Endodermal cell (in vitro differentiated cells): ENCODE data around the gene NRG2. TPM values are rescaled to one million over a fixed set of nuclear protein-coding genes. Genes with fewer than 3 reads are reported as not detected.
A peak's percentile ranks its signal among the peaks of the same experiment; 100 is the strongest.

Experiments
- DNase-seq: peaks from one replicate; pipeline ENCODE4 v3.0.0-alpha.2; 2017
- H3K27ac ChIP-seq: 2 replicates; pipeline ENCODE4 v1.5.1; 2013; ENCODE audit warnings: mild to moderate bottlenecking, low read depth, low read length, moderate library complexity
- H3K27me3 ChIP-seq: 2 replicates; pipeline ENCODE4 v1.6.1; 2013; ENCODE audit warnings: mild to moderate bottlenecking, low read length, moderate library complexity; ENCODE audit not compliant: insufficient read depth, control insufficient read depth, poor library complexity, severe bottlenecking
- H3K36me3 ChIP-seq: 2 replicates; pipeline ENCODE4 v1.7.0; 2013; ENCODE audit warnings: mild to moderate bottlenecking, low read length, moderate library complexity; ENCODE audit not compliant: control insufficient read depth, insufficient read depth
- H3K4me1 ChIP-seq: one replicate; pipeline ENCODE4 v1.7.0; 2013; ENCODE audit warnings: low read length; ENCODE audit not compliant: control insufficient read depth, insufficient read depth
- H3K4me3 ChIP-seq: 2 replicates; pipeline ENCODE4 v1.5.1; 2013; ENCODE audit warnings: mild to moderate bottlenecking, low read length, moderate library complexity
- H3K9ac ChIP-seq: 2 replicates; pipeline ENCODE4 v1.6.1; 2013; ENCODE audit warnings: mild to moderate bottlenecking, low read length, moderate library complexity; ENCODE audit not compliant: poor library complexity, severe bottlenecking; ENCODE audit errors: extremely low read depth
- H3K9me3 ChIP-seq: 2 replicates; pipeline ENCODE4 v1.6.1; 2013; ENCODE audit warnings: mild to moderate bottlenecking, low read length, moderate library complexity; ENCODE audit not compliant: control insufficient read depth
- H3K27ac Mint-ChIP-seq: 2 replicates; pipeline ENCODE4 v1.8.0; 2020; ENCODE audit warnings: mixed read lengths
- H3K27me3 Mint-ChIP-seq: 2 replicates; pipeline ENCODE4 v1.8.0; 2021; ENCODE audit warnings: mild to moderate bottlenecking, mixed read lengths; ENCODE audit not compliant: insufficient read depth
- H3K36me3 Mint-ChIP-seq: 2 replicates; pipeline ENCODE4 v1.8.0; 2020; ENCODE audit warnings: low read depth, mixed read lengths
- H3K4me1 Mint-ChIP-seq: 2 replicates; pipeline ENCODE4 v1.8.0; 2020; ENCODE audit warnings: mixed read lengths
- H3K4me3 Mint-ChIP-seq: 2 replicates; pipeline ENCODE4 v1.8.0; 2020; ENCODE audit warnings: mild to moderate bottlenecking, moderate library complexity, mixed read lengths
- H3K9me3 Mint-ChIP-seq: 2 replicates; pipeline ENCODE4 v1.8.0; 2020; ENCODE audit warnings: mild to moderate bottlenecking, mixed read lengths
- WGBS, 2 experiments: methylation state at CpG; one replicate each; pipeline versions ENCODE4 v1.1.5 to v1.1.7; 2013; ENCODE audit warnings: missing lambda C conversion rate in 2 of 2, mixed read lengths in 1 of 2; ENCODE audit not compliant: insufficient coverage in 1 of 2, insufficient read length in 1 of 2; 5-methylcytosine and 5-hydroxymethylcytosine counted together
- total RNA-seq, 2 donors: library from RNA; stranded (reverse); fragmentation: NEBNext Ultra II Directional in 1 of 2; extraction: Animal tissue kit (Norgen Biotek cat#: 25700) in 1 of 2; gene quantifications; 2 replicates in 1 of 2; 3 replicates in 1 of 2; pipeline ENCODE4 v1.2.1, GENCODE V29; 2021
- TF ChIP-seq, protein P1 (sequence below): fragments of 200-600 bp; sonication (generic); conservative IDR thresholded peaks from 2 replicates; pipeline ENCODE4 v1.5.0; 2021; ENCODE audit warnings: antibody characterized with exemption, mild to moderate bottlenecking

Gene NRG2
- total RNA-seq, 2 donors from 2014 or later, result 10.8 to 12.5 TPM

DNA sequence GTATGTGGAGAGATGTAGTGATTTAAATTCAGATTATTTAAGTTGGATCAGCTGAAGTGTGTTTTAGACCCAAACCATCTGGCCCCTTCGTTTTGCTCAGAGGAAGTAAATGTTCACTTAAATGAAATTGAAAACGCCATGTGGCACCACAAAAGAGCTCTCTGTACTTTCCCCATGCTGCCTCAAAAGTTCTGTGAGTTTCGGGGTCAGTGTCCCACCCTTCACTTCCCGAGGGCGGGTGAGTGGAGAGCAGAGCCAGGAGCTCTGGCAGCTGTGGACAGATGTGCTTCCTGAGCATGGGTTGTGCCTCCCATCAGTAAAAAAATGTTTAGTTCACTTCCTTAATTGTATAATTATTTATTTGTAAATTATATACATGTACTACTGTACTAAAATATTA, 199.1 kb downstream of the NRG2 start:
- TF ChIP-seq, protein P1, sequence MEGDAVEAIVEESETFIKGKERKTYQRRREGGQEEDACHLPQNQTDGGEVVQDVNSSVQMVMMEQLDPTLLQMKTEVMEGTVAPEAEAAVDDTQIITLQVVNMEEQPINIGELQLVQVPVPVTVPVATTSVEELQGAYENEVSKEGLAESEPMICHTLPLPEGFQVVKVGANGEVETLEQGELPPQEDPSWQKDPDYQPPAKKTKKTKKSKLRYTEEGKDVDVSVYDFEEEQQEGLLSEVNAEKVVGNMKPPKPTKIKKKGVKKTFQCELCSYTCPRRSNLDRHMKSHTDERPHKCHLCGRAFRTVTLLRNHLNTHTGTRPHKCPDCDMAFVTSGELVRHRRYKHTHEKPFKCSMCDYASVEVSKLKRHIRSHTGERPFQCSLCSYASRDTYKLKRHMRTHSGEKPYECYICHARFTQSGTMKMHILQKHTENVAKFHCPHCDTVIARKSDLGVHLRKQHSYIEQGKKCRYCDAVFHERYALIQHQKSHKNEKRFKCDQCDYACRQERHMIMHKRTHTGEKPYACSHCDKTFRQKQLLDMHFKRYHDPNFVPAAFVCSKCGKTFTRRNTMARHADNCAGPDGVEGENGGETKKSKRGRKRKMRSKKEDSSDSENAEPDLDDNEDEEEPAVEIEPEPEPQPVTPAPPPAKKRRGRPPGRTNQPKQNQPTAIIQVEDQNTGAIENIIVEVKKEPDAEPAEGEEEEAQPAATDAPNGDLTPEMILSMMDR, result no peak
- H3K9ac ChIP-seq, result no peak overlapping the region
- peaks cover 60% of the 10 kb centered on the region for H3K27me3 ChIP-seq
- no peak overlapping the region for H3K4me3 Mint-ChIP-seq
- no peaks in the 10 kb centered on the region for H3K9me3 Mint-ChIP-seq
- 63 to 74% methylated on average over 3 to 5 of the region's 5 CpGs for WGBS, 2 experiments
- no peak overlapping the region for H3K27ac Mint-ChIP-seq
- no peak overlapping the region for H3K4me3 ChIP-seq
- DNase-seq, result no peak
- no peaks in the 10 kb centered on the region for H3K36me3 ChIP-seq
- H3K4me1 Mint-ChIP-seq, result no peaks in the 10 kb centered on the region
- H3K4me1 ChIP-seq, result no peaks in the 10 kb centered on the region
- no peaks in the 10 kb centered on the region for H3K9me3 ChIP-seq
- peaks cover 60% of the 10 kb centered on the region for H3K27me3 Mint-ChIP-seq
- H3K27ac ChIP-seq, result no peak overlapping the region
- H3K36me3 Mint-ChIP-seq, result no peaks in the 10 kb centered on the region

DNA sequence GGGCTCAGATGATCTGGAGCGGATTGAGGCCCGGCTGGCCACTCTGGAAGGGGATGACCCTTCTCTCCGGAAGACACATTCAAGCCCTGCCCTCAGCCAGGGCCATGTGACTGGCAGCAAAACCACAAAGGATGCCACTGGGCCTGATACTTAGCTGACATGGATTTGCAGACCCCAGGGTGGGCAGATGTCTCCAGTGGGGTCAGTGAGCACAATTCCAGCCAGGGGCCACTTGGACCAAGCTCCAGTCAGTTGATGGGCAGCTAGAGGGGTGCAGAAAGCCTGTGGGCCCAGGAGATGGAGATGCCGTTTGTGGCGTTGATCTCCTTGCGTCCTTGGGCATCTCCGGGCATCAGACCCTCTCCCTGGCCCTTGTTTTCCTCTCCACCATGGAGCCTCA, 200.8 kb downstream of the NRG2 start:
- WGBS, 2 experiments, result 88 to 96% methylated on average over 7 of the region's 7 CpGs
- Histone ChIP-seq H3K4me3 (no peak overlapping the region), H3K9me3 (no peaks in the 10 kb centered on the region), H3K27me3 (peaks cover 54% of the 10 kb centered on the region), H3K36me3 (no peaks in the 10 kb centered on the region), H3K4me1 (no peaks in the 10 kb centered on the region), H3K9ac (no peak overlapping the region), H3K27ac (no peak overlapping the region)
- Mint-ChIP-seq H3K9me3 (no peaks in the 10 kb centered on the region), H3K4me3 (no peak overlapping the region), H3K27ac (no peak overlapping the region), H3K4me1 (no peaks in the 10 kb centered on the region), H3K27me3 (peaks cover 51% of the 10 kb centered on the region), H3K36me3 (no peaks in the 10 kb centered on the region)
- no peak for DNase-seq
- TF ChIP-seq, protein P1, result no peak

DNA sequence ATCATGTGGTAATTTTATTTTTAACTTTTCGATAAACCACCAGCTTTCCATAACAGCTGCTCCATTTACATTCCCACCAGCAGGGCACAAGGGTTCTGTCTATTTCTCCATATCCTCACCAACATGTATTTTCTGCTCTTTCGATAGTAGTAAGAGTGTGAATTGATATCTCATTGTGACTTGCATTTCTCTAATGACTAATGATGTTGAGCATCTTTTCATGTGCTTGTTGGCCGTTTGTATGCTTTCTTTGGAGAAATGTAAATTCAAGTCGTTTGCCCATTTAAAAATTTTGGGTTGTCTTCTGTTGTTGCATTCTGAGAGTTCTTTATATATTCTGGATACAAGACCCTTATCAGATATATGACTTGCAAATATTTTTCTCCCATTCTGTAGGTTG, 201.6 kb downstream of the NRG2 start:
- H3K27ac Mint-ChIP-seq, result no peak overlapping the region
- TF ChIP-seq, protein P1, result peak; percentile 33
- H3K27me3 ChIP-seq, result peaks cover 46% of the 10 kb centered on the region
- WGBS, 2 experiments, result 75 to 80% methylated on average over 1 to 4 of the region's 4 CpGs
- no peaks in the 10 kb centered on the region for H3K9me3 ChIP-seq
- no peak overlapping the region for H3K9ac ChIP-seq
- no peak overlapping the region for H3K27ac ChIP-seq
- no peaks in the 10 kb centered on the region for H3K4me1 ChIP-seq
- no peak for DNase-seq
- peaks cover 43% of the 10 kb centered on the region for H3K27me3 Mint-ChIP-seq
- no peak overlapping the region for H3K4me3 ChIP-seq
- H3K4me3 Mint-ChIP-seq, result no peak overlapping the region
- H3K4me1 Mint-ChIP-seq, result no peaks in the 10 kb centered on the region
- no peaks in the 10 kb centered on the region for H3K36me3 ChIP-seq
- no peaks in the 10 kb centered on the region for H3K36me3 Mint-ChIP-seq
- no peaks in the 10 kb centered on the region for H3K9me3 Mint-ChIP-seq
